Dendritic cell treated with granulocyte-macrophage colony-stimulating factor and Interleukin-4, amounts not matched to agents 40 ng/mL and 50 ng/mL, for 4 days (primary cell): ENCODE results near the gene HPS4.
"Not testable (repeated sequence)": the region's sequence is repeated elsewhere in the genome, so short reads cannot be mapped to it uniquely, and the experiment has no call there.

Experiments used
- H3K27ac Mint-ChIP-seq: one replicate; pipeline ENCODE4 v1.8.0; 2022; ENCODE audit warnings: mild to moderate bottlenecking, mixed read lengths
- H3K27me3 Mint-ChIP-seq: one replicate; pipeline ENCODE4 v1.8.0; 2022; ENCODE audit warnings: mild to moderate bottlenecking, mixed read lengths
- H3K36me3 Mint-ChIP-seq: one replicate; pipeline ENCODE4 v1.8.0; 2022; ENCODE audit warnings: low read depth, mixed read lengths
- H3K4me1 Mint-ChIP-seq: one replicate; pipeline ENCODE4 v1.8.0; 2022; ENCODE audit warnings: low read depth, mixed read lengths
- H3K4me3 Mint-ChIP-seq: one replicate; pipeline ENCODE4 v1.8.0; 2022; ENCODE audit warnings: mild to moderate bottlenecking, moderate library complexity, mixed read lengths
- H3K9me3 Mint-ChIP-seq: one replicate; pipeline ENCODE4 v1.8.0; 2022; ENCODE audit warnings: mixed read lengths
- intact Hi-C: fragments of 100-400 bp; cut with micrococcal nuclease; formaldehyde crosslinking; loops from one replicate; pipeline ENCODE4 v1.15.0; 2022

The HPS4 gene

DNA sequence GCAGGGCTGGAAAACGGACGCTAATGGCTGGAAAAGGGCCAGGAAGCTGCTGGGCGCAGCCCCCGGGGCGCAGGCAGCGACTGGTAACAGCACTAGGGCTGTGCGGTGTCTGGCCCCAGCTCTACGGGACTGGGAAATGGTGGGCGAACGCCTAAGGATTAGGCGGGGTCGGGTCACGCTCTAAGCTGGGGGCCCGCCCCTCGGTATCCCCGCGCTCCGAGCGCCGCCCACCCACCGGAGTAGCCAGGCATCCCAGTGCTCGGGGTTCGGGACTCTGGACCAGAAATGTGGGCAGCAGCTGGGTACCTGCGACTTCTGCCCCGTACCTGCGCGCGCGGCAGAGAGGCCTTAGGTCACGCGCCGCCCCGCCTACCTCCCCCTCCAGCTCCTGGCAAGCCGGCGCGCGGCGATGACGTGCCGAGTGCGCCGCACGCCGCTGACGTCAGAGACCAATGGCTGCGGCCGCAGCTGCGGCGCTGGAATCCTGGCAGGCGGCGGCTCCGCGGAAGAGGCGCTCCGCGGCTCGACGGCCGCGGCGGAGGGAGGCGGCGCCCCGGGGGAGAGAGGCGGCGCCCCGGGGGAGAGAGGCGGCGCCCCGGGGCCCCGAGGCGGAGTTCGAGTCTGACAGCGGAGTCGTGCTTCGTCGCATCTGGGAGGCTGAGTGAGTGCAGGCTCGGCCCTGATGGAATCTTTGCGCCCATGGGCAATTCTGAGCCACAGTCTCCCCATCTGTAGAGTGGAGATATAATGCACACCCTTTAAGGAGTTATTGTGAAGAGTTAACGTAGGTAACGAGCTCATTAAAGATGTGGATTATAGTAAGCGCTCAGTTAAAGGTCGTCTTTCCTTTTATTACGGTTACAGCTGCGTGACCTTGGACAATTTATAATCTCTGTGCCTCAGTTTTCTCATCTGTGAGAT, at the start of gene HPS4, which contains the start of gene SRRD:
Gene HPS4, minus strand, starts transcription at position 345 of the 921 bp plus-strand sequence. CDS start 2,021 bp downstream, outside the sequence.
Gene SRRD, plus strand, starts transcription at position 439 of the 921 bp plus-strand sequence. Its CDS starts 14 bp downstream, at position 453.
- H3K27ac Mint-ChIP-seq = peak within 1 kb of the TSS; percentile 95
- no peaks in the 10 kb centered on the region for H3K27me3 Mint-ChIP-seq
- peaks cover 60% of the 10 kb centered on the region for H3K36me3 Mint-ChIP-seq
- peak within 1 kb of the TSS; percentile 86 for H3K4me3 Mint-ChIP-seq
- H3K9me3 Mint-ChIP-seq = no peaks in the 10 kb centered on the region
- peaks cover 67% of the 10 kb centered on the region for H3K4me1 Mint-ChIP-seq
- intact Hi-C loops = loop anchor here (1.0 kb wide), 1 partner anchor 29 kb away; the partner anchor contains the start of gene TFIP11

DNA sequence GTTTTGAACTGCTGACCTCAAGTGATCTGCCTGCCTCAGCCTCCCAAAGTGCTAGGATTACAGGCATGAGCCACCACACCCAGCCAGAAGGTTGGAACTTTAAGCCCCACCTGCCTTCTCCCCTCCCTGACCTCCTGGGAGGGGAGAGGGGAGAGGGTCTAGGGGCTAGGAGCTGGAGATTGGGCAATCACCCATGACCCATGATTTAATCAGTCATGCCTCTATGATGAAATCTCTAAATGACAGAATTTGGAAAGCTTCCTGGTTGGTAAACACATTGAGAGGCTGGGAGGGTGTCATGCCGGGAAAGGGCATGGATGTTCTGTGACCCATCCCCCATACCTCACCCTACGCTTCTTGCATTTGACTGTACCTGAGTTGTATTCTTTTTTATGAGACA, 45.8 kb upstream of the HPS4 start:
- Mint-ChIP-seq H3K27ac (peak overlapping the region; percentile 28), H3K36me3 (peaks cover 96% of the 10 kb centered on the region), H3K4me3 (no peak overlapping the region), H3K9me3 (no peaks in the 10 kb centered on the region), H3K27me3 (no peaks in the 10 kb centered on the region), H3K4me1 (peaks cover 12% of the 10 kb centered on the region)
- intact Hi-C loops = no loop called here

DNA sequence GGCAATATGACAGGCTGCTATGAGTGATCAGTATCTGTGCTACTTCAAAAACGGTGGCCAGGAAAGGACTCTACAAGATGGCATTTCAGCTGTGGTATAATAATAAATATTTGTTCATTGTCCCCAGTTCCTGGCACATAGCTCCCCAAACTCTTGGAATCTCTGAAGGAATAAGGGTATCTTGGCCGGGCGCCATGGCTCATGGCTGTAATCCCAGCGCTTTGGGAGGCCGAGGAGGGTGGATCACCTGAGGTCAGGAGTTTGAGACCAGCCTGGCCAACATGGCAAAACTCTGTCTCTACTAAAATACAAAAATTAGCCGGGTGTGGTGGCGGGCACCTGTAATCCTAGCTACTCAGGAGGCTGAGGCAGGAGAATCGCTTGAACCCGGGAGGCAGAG, 44.9 kb upstream of the HPS4 start:
- H3K27me3 Mint-ChIP-seq, intact Hi-C loops, H3K9me3 Mint-ChIP-seq, H3K27ac Mint-ChIP-seq, H3K4me3 Mint-ChIP-seq: not testable (repeated sequence)
- Mint-ChIP-seq H3K36me3 (peaks cover 99% of the 10 kb centered on the region), H3K4me1 (peaks cover 12% of the 10 kb centered on the region)

GRCh38 chr22:26527574-26528465, 44.2 kb upstream of the HPS4 start:
- Mint-ChIP-seq H3K4me1 (peaks cover 12% of the 10 kb centered on the region), H3K9me3 (no peaks in the 10 kb centered on the region), H3K27me3 (no peaks in the 10 kb centered on the region), H3K4me3 (no peak overlapping the region), H3K27ac (no peak overlapping the region), H3K36me3 (peaks cover 97% of the 10 kb centered on the region)
- intact Hi-C loops = no loop called here

DNA sequence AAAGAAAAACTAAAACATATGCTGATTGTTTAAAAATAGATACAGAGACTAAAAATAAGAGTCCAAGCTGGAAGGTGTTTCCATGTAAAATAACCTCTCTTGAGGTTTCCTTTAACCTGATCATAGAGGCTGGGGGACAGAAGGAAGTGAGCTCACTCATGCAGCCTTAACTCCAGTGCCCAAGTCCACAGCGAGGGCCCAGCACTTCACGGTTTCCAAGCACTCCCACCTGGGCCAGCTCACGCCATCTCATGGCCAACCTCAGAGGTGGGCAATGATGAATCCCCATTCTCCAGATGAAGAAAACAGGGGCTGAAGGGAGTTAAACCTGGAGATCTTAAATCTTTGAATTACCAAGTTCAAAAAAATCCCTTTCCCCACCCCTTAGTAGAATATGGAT, 43.6 kb upstream of the HPS4 start:
- H3K27me3 Mint-ChIP-seq = no peaks in the 10 kb centered on the region
- H3K4me3 Mint-ChIP-seq = no peak overlapping the region
- peaks cover 97% of the 10 kb centered on the region for H3K36me3 Mint-ChIP-seq
- H3K9me3 Mint-ChIP-seq = no peaks in the 10 kb centered on the region
- H3K4me1 Mint-ChIP-seq = peaks cover 12% of the 10 kb centered on the region
- no peak overlapping the region for H3K27ac Mint-ChIP-seq
- intact Hi-C loops = no loop called here

DNA sequence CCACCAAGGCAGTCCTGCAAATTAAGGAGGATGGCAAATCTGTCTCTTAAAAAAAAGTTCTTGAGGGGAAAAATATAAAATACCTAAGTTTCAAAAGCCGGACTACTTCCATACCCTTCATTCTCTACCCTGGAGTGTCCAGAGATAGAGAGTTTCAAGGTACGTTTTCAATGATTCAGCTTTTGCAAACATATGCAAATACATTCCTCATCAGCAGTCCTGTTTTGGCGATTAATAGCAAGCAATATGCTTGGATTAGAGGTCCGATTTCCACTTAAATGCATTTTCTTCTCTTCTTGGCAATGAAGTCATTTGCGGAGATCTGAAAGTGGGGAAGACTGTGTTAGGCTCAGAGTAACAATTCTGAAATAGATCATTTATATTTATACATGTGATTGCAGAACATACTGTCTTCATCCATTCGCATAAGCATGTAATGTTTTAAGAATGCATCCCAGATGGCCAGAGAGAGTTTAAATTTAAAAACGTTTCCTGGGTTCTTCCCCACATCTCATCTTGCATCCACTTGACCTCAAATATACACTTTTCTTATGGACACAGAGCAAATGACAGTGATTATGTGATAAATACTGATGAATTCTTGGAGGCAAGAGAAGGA, 42.5 kb upstream of the HPS4 start:
- Mint-ChIP-seq H3K27ac (no peak overlapping the region), H3K9me3 (no peaks in the 10 kb centered on the region), H3K4me1 (peaks cover 12% of the 10 kb centered on the region), H3K27me3 (no peaks in the 10 kb centered on the region), H3K36me3 (peaks cover 87% of the 10 kb centered on the region), H3K4me3 (no peak overlapping the region)
- intact Hi-C loops = no loop called here

DNA sequence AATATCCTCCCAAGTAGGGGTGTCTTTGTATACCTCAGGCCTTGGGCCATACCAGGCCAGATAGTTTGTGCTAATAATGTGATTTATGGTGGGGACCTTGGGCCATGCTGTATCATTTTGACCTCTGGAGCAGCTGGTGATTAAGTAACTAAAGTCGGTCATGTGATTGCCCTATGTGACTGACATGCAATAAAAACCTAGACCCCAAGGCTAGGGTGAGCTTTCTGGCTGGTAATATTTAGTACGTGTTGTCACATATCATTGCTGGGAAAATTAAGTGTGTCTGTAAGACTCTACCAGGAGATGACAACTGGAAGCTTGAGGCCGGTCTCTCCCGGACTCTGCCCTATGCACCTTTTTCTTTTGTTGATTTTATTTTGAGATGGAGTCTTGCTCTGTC, 41.3 kb upstream of the HPS4 start:
- H3K36me3 Mint-ChIP-seq = peaks cover 75% of the 10 kb centered on the region
- H3K27ac Mint-ChIP-seq = no peak overlapping the region
- peaks cover 6% of the 10 kb centered on the region for H3K4me1 Mint-ChIP-seq
- H3K27me3 Mint-ChIP-seq = no peaks in the 10 kb centered on the region
- H3K4me3 Mint-ChIP-seq = no peak overlapping the region
- intact Hi-C loops = no loop called here
- H3K9me3 Mint-ChIP-seq = no peaks in the 10 kb centered on the region

- intact Hi-C loops = no loop called here
- no peaks in the 10 kb centered on the region for H3K9me3 Mint-ChIP-seq
- H3K27ac Mint-ChIP-seq = no peak overlapping the region
- no peak overlapping the region for H3K4me3 Mint-ChIP-seq
- no peaks in the 10 kb centered on the region for H3K27me3 Mint-ChIP-seq
- H3K4me1 Mint-ChIP-seq = no peaks in the 10 kb centered on the region
- H3K36me3 Mint-ChIP-seq = peaks cover 52% of the 10 kb centered on the region
These were observed 39.0 kb upstream of the HPS4 start for GRCh38 chr22:26522592-26522991.

DNA sequence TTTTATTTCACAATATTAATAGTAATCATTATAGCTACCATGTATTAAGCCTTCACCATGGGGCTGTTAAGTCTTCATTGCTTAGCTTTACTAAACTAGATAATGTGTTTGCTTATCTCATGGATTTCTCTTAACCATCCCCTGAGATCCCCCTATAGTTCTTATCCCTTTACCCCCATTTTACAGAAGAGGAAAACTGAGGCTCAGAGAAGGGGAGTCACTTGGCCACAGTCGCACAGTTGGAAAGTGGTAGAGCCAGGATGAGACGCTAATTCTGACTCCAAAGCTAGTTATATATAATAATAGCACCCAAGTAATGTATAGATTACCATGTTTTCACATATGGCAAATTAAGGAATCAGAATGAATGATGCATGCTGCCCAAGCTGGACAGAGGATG, 38.4 kb upstream of the HPS4 start:
- H3K36me3 Mint-ChIP-seq = peaks cover 46% of the 10 kb centered on the region
- H3K27me3 Mint-ChIP-seq = no peaks in the 10 kb centered on the region
- H3K4me1 Mint-ChIP-seq = no peaks in the 10 kb centered on the region
- no peak overlapping the region for H3K27ac Mint-ChIP-seq
- H3K4me3 Mint-ChIP-seq = no peak overlapping the region
- intact Hi-C loops = no loop called here
- no peaks in the 10 kb centered on the region for H3K9me3 Mint-ChIP-seq

GRCh38 chr22:26517429-26517828, 33.8 kb upstream of the HPS4 start:
- no peaks in the 10 kb centered on the region for H3K9me3 Mint-ChIP-seq
- H3K36me3 Mint-ChIP-seq = peaks cover 5% of the 10 kb centered on the region
- H3K4me1 Mint-ChIP-seq = peaks cover 16% of the 10 kb centered on the region
- H3K27ac Mint-ChIP-seq = no peak overlapping the region
- no peaks in the 10 kb centered on the region for H3K27me3 Mint-ChIP-seq
- intact Hi-C loops = no loop called here
- no peak overlapping the region for H3K4me3 Mint-ChIP-seq

GRCh38 chr22:26516503-26516902, 32.9 kb upstream of the HPS4 start:
- Mint-ChIP-seq H3K4me1 (peaks cover 21% of the 10 kb centered on the region), H3K27ac (no peak overlapping the region), H3K27me3 (no peaks in the 10 kb centered on the region), H3K36me3 (peaks cover 7% of the 10 kb centered on the region), H3K9me3 (no peaks in the 10 kb centered on the region), H3K4me3 (no peak overlapping the region)
- intact Hi-C loops = no loop called here

- H3K4me1 Mint-ChIP-seq = peaks cover 27% of the 10 kb centered on the region
- no peak overlapping the region for H3K4me3 Mint-ChIP-seq
- H3K27me3 Mint-ChIP-seq = no peaks in the 10 kb centered on the region
- H3K36me3 Mint-ChIP-seq = peaks cover 7% of the 10 kb centered on the region
- intact Hi-C loops = no loop called here
- H3K27ac Mint-ChIP-seq = no peak overlapping the region
- H3K9me3 Mint-ChIP-seq = no peaks in the 10 kb centered on the region
These were observed 32.3 kb upstream of the HPS4 start for GRCh38 chr22:26515931-26516330.

- intact Hi-C loops = no loop called here
- Mint-ChIP-seq H3K4me1 (peaks cover 31% of the 10 kb centered on the region), H3K4me3 (no peak overlapping the region), H3K27ac (no peak overlapping the region), H3K36me3 (peaks cover 18% of the 10 kb centered on the region), H3K9me3 (no peaks in the 10 kb centered on the region), H3K27me3 (no peaks in the 10 kb centered on the region)
These were observed 31.0 kb upstream of the HPS4 start for GRCh38 chr22:26514419-26515161.
